Measurements from ENCODE around the gene COL4A2.
"Not testable (repeated sequence)": the region's sequence is repeated elsewhere in the genome, so short reads cannot be mapped to it uniquely, and the experiment has no call there.

COL4A2 gene

GRCh38 chr13:110445722-110446574 lies 138.9 kb downstream of the COL4A2 start:
- peaks cover 55% of the 10 kb centered on the region for H3K36me3 ChIP-seq (ENCODE audit: insufficient read depth, low read length)
- no peak overlapping the region for H3K4me3 ChIP-seq (ENCODE audit: low read length)
- no peaks in the 10 kb centered on the region for H3K27me3 ChIP-seq (ENCODE audit: control insufficient read depth, insufficient read depth, low read length)
- H3K9me3 ChIP-seq (replicated peaks; ENCODE audit: low read length) = no peaks in the 10 kb centered on the region
- peak overlapping the region; percentile 25 for H3K4me2 ChIP-seq (ENCODE audit: low read length)
- H3K4me1 ChIP-seq (ENCODE audit: control insufficient read depth, insufficient read depth, low read length) = peaks cover 48% of the 10 kb centered on the region
- peak overlapping the region; percentile 34 for H3K9ac ChIP-seq (ENCODE audit: low read depth, low read length)

DNA sequence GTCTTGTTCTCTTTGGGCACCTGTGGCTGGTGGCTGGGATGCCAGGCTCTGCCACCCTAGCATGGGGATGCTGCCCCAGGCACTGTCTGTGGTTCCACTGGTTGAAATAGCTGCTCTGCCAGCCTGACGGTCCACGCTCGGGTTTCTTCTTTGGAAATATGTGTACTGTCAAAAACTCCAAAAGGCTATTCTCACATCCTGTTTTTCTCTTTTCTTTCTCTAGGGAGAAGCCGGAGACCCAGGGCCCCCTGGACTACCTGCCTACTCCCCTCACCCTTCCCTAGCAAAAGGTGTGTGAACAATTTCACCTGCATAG lies 139.4 kb downstream of the COL4A2 start:
- Histone ChIP-seq H3K36me3 (ENCODE audit: insufficient read depth, low read length) (peaks cover 54% of the 10 kb centered on the region), H3K4me2 (ENCODE audit: low read length) (no peak overlapping the region), H3K9me3 (replicated peaks; ENCODE audit: low read length) (no peaks in the 10 kb centered on the region), H3K4me1 (ENCODE audit: control insufficient read depth, insufficient read depth, low read length) (peaks cover 48% of the 10 kb centered on the region), H3K27me3 (ENCODE audit: control insufficient read depth, insufficient read depth, low read length) (no peaks in the 10 kb centered on the region), H3K4me3 (ENCODE audit: low read length) (no peak overlapping the region), H3K9ac (ENCODE audit: low read depth, low read length) (no peak overlapping the region)

DNA sequence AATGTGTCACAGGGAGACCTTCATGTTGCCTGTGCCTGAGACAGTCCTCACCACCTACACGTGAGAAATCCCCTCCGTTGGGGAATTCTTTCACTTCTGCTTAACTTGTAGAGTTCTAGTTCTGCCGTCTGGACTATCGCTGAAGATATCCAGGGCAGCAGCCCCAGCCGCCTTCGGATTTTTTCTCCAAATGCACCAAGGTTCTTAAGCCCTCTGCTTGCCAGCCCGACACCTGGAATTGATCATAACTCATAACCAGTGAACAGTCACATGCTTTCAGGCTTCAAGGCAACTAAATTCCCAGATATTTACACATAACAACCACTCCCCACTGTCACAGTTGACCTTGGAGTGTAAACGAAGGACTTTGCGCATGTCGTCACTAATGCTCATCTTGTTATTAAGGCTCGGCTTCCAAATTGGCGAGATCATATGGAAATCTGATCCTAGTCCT lies 140.0 kb downstream of the COL4A2 start:
- no peaks in the 10 kb centered on the region for H3K27me3 ChIP-seq (ENCODE audit: control insufficient read depth, insufficient read depth, low read length)
- H3K4me2 ChIP-seq (ENCODE audit: low read length) = no peak overlapping the region
- no peak overlapping the region for H3K9ac ChIP-seq (ENCODE audit: low read depth, low read length)
- H3K4me1 ChIP-seq (ENCODE audit: control insufficient read depth, insufficient read depth, low read length) = peaks cover 48% of the 10 kb centered on the region
- H3K9me3 ChIP-seq (replicated peaks; ENCODE audit: low read length) = no peaks in the 10 kb centered on the region
- peaks cover 51% of the 10 kb centered on the region for H3K36me3 ChIP-seq (ENCODE audit: insufficient read depth, low read length)
- H3K4me3 ChIP-seq (ENCODE audit: low read length) = no peak overlapping the region

- Histone ChIP-seq H3K4me3 (ENCODE audit: low read length) (no peak overlapping the region), H3K27me3 (ENCODE audit: control insufficient read depth, insufficient read depth, low read length) (no peaks in the 10 kb centered on the region), H3K9ac (ENCODE audit: low read depth, low read length) (peak overlapping the region; percentile 34), H3K9me3 (replicated peaks; ENCODE audit: low read length) (no peaks in the 10 kb centered on the region), H3K4me1 (ENCODE audit: control insufficient read depth, insufficient read depth, low read length) (peaks cover 46% of the 10 kb centered on the region), H3K4me2 (ENCODE audit: low read length) (no peak overlapping the region), H3K36me3 (ENCODE audit: insufficient read depth, low read length) (peaks cover 47% of the 10 kb centered on the region)
Measured at GRCh38 chr13:110447801-110448200, 140.7 kb downstream of the COL4A2 start.

- Histone ChIP-seq H3K9me3 (replicated peaks; ENCODE audit: low read length) (no peaks in the 10 kb centered on the region), H3K36me3 (ENCODE audit: insufficient read depth, low read length) (peaks cover 47% of the 10 kb centered on the region), H3K4me3 (ENCODE audit: low read length) (no peak overlapping the region), H3K9ac (ENCODE audit: low read depth, low read length) (peak overlapping the region; percentile 34), H3K27me3 (ENCODE audit: control insufficient read depth, insufficient read depth, low read length) (no peaks in the 10 kb centered on the region), H3K4me2 (ENCODE audit: low read length) (no peak overlapping the region), H3K4me1 (ENCODE audit: control insufficient read depth, insufficient read depth, low read length) (peaks cover 42% of the 10 kb centered on the region)
Measured at GRCh38 chr13:110448230-110448629, 141.1 kb downstream of the COL4A2 start.

GRCh38 chr13:110448677-110449076 lies 141.6 kb downstream of the COL4A2 start:
- Histone ChIP-seq H3K4me3 (ENCODE audit: low read length) (no peak overlapping the region), H3K9ac (ENCODE audit: low read depth, low read length) (no peak overlapping the region), H3K36me3 (ENCODE audit: insufficient read depth, low read length) (peaks cover 51% of the 10 kb centered on the region), H3K9me3 (replicated peaks; ENCODE audit: low read length) (no peaks in the 10 kb centered on the region), H3K4me1 (ENCODE audit: control insufficient read depth, insufficient read depth, low read length) (peaks cover 37% of the 10 kb centered on the region), H3K27me3 (ENCODE audit: control insufficient read depth, insufficient read depth, low read length) (no peaks in the 10 kb centered on the region), H3K4me2 (ENCODE audit: low read length) (no peak overlapping the region)

GRCh38 chr13:110449219-110450015 lies 142.3 kb downstream of the COL4A2 start:
- Histone ChIP-seq H3K27me3 (ENCODE audit: control insufficient read depth, insufficient read depth, low read length) (no peaks in the 10 kb centered on the region), H3K9ac (ENCODE audit: low read depth, low read length) (no peak overlapping the region), H3K4me2 (ENCODE audit: low read length) (no peak overlapping the region), H3K9me3 (replicated peaks; ENCODE audit: low read length) (no peaks in the 10 kb centered on the region), H3K4me3 (ENCODE audit: low read length) (no peak overlapping the region), H3K4me1 (ENCODE audit: control insufficient read depth, insufficient read depth, low read length) (peaks cover 30% of the 10 kb centered on the region), H3K36me3 (ENCODE audit: insufficient read depth, low read length) (peaks cover 55% of the 10 kb centered on the region)

- Histone ChIP-seq H3K4me3 (ENCODE audit: low read length) (no peak overlapping the region), H3K9me3 (replicated peaks; ENCODE audit: low read length) (no peaks in the 10 kb centered on the region), H3K4me2 (ENCODE audit: low read length) (no peak overlapping the region), H3K4me1 (ENCODE audit: control insufficient read depth, insufficient read depth, low read length) (peaks cover 22% of the 10 kb centered on the region), H3K27me3 (ENCODE audit: control insufficient read depth, insufficient read depth, low read length) (no peaks in the 10 kb centered on the region), H3K9ac (ENCODE audit: low read depth, low read length) (no peak overlapping the region), H3K36me3 (ENCODE audit: insufficient read depth, low read length) (peaks cover 59% of the 10 kb centered on the region)
Measured at GRCh38 chr13:110450016-110450900, 143.2 kb downstream of the COL4A2 start.

- H3K36me3 ChIP-seq (ENCODE audit: insufficient read depth, low read length) = peaks cover 56% of the 10 kb centered on the region
- peaks cover 13% of the 10 kb centered on the region for H3K4me1 ChIP-seq (ENCODE audit: control insufficient read depth, insufficient read depth, low read length)
- H3K4me3 ChIP-seq (ENCODE audit: low read length) = no peak overlapping the region
- no peaks in the 10 kb centered on the region for H3K9me3 ChIP-seq (replicated peaks; ENCODE audit: low read length)
- no peak overlapping the region for H3K9ac ChIP-seq (ENCODE audit: low read depth, low read length)
- no peaks in the 10 kb centered on the region for H3K27me3 ChIP-seq (ENCODE audit: control insufficient read depth, insufficient read depth, low read length)
- H3K4me2 ChIP-seq (ENCODE audit: low read length) = no peak overlapping the region
Measured at GRCh38 chr13:110450941-110451730, 144.1 kb downstream of the COL4A2 start.

DNA sequence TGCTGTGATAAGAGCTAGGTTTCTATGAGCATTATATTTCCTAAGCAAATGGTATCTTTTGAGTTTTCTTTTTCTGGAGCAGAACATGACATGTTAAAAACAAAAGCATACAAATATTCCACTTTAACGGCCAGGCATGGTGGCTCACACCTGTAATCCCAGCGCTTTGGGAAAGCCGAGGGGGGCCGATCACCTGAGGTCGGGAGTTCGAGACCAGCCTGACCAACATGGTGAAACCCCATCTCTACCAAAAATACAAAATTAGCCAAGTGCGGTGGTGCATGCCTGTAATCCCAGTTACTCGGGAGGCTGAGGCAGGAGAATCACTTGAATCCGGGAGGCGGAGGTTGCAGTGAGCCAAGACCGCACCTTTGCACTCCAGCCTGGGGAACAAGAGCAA lies 146.0 kb downstream of the COL4A2 start:
- H3K27me3 ChIP-seq (ENCODE audit: control insufficient read depth, insufficient read depth, low read length); H3K4me3 ChIP-seq (ENCODE audit: low read length); H3K9ac ChIP-seq (ENCODE audit: low read depth, low read length); H3K9me3 ChIP-seq (replicated peaks; ENCODE audit: low read length); H3K4me2 ChIP-seq (ENCODE audit: low read length); H3K4me1 ChIP-seq (ENCODE audit: control insufficient read depth, insufficient read depth, low read length): not testable (repeated sequence)
- H3K36me3 ChIP-seq (ENCODE audit: insufficient read depth, low read length) = peaks cover 42% of the 10 kb centered on the region

All from skeletal muscle satellite cell (primary cell).